Adrenal gland (tissue), 12 donors: Measurements from ENCODE around the gene HTR7. TPM values are rescaled to one million over a fixed set of nuclear protein-coding genes. Genes with fewer than 3 reads are reported as not detected.

ENCODE experiments used
- DNase-seq, 7 donors: peaks; one replicate each; pipeline ENCODE4 v3.0.0-alpha.2; 2019 to 2020
- H3K27ac ChIP-seq, 5 donors: fragments of 200-600 bp; sonication (generic) in 4 of 5; 1 replicate in 3 of 5; 2 replicates in 2 of 5; pipeline versions ENCODE4 v1.5.1 to v1.8.0; 2016 to 2020; ENCODE audit warnings: mild to moderate bottlenecking in 1 of 5
- H3K27me3 ChIP-seq: fragments of 200-600 bp; 2 replicates; pipeline ENCODE4 v1.8.0; 2021
- H3K36me3 ChIP-seq, 2 donors: fragments of 200-600 bp; replicated peaks in 1 of 2; 1 replicate in 1 of 2; 2 replicates in 1 of 2; pipeline versions ENCODE4 v1.5.1 to v1.8.0; 2018 to 2022
- H3K4me1 ChIP-seq, 2 donors: fragments of 200-600 bp; replicated peaks in 1 of 2; 1 replicate in 1 of 2; 2 replicates in 1 of 2; pipeline versions ENCODE4 v1.5.1 to v1.8.0; 2018 to 2021
- H3K4me3 ChIP-seq, 4 donors: fragments of 200-600 bp; sonication (generic) in 3 of 4; one replicate each; pipeline ENCODE4 v1.5.1; 2016 to 2018
- H3K9me3 ChIP-seq, 3 donors: fragments of 200-600 bp; sonication (generic) in 1 of 3; replicated peaks in 1 of 3; 1 replicate in 2 of 3; 2 replicates in 1 of 3; pipeline versions ENCODE4 v1.5.1 to v1.8.0; 2016 to 2021
- CTCF ChIP-seq, 6 experiments: fragments of 450-650 bp in 4 of 6; fragments of 200-600 bp in 2 of 6; sonication (generic) in 1 of 6; IDR thresholded peaks; 1 replicate in 5 of 6; 2 replicates in 1 of 6; pipeline versions ENCODE4 v1.5.1 to v1.8.0; 2016 to 2021; ENCODE audit warnings: antibody characterized with exemption in 6 of 6, mild to moderate bottlenecking in 2 of 6, moderate library complexity in 1 of 6
- POLR2A ChIP-seq, 2 donors: fragments of 450-650 bp; IDR thresholded peaks; one replicate each; pipeline ENCODE4 v1.6.1; 2017; ENCODE audit warnings: antibody characterized with exemption in 2 of 2, mild to moderate bottlenecking in 2 of 2, moderate library complexity in 1 of 2
- WGBS, 4 donors: extraction: QIAGEN DNeasy Blood & Tissue Kit in 2 of 4; methylation state at CpG; one replicate each; pipeline versions ENCODE4 v1.1.5 to v1.1.7; 2013 to 2017; 5-methylcytosine and 5-hydroxymethylcytosine counted together
- intact Hi-C, 2 donors: fragments of 100-400 bp; cut with DNase I; formaldehyde crosslinking; loops; one replicate each; pipeline versions ENCODE4 v1.14.1 to v1.15.0; 2022 to 2023
- polyA plus RNA-seq, 3 donors: library from polyadenylated mRNA; stranded (reverse); fragments of 200-250 nt in 2 of 3; fragments of 350-450 nt in 1 of 3; fragmentation: Illumina TruSeq in 1 of 3; extraction: RNeasy Lipid Tissue Mini Kit (QIAGEN cat#74804) in 1 of 3; gene quantifications; one replicate each; pipeline ENCODE4 v1.2.3, GENCODE V29; 2013 to 2014
- total RNA-seq, 9 donors: library from RNA; depleted of rRNA in 4 of 9; stranded (reverse); fragments of >200 nt in 4 of 9; fragments of 120-200 nt in 1 of 9; fragmentation: NEBNext Ultra II Directional in 1 of 9; extraction: Animal tissue kit (Norgen Biotek cat#: 25700) in 1 of 9; gene quantifications; one replicate each; pipeline versions ENCODE4 v1.1.0 to v1.2.4, GENCODE V29; 2013 to 2023
- donor health status: healthy with polysubstance abuse.
- donor health status: Bipolar disorder and iron deficiency.
- donor health status: DM: yes; HTN: yes; CAD: no.
- donor health status: DM: no; HTN: no; CAD: no.
- donor health status: DM: no; HTN: no; CAD: no.
- donor health status: DM: yes; HTN: yes; CAD: no.

HTR7 gene
- total and polyA plus RNA-seq, 12 donors: 0.03 to 0.50 (median 0.35) TPM; not detected in 1

- intact Hi-C loops: no loop called here
- WGBS, 4 donors: 94 to 99% (median 96%) methylated on average over 3 of the region's 3 CpGs
- no peak overlapping the region for H3K4me3 ChIP-seq
- H3K27ac ChIP-seq: no peak overlapping the region
- H3K9me3 ChIP-seq: no peaks in the 10 kb centered on the region
- H3K36me3 ChIP-seq: peaks cover 0 to 31% of the 10 kb centered on the region in 2 donors
- H3K4me1 ChIP-seq: no peaks in the 10 kb centered on the region
- no peak for DNase-seq
- TF ChIP-seq CTCF (IDR thresholded peaks at IDR 0.05) (no peak), POLR2A (IDR thresholded peaks at IDR 0.05) (no peak)
- H3K27me3 ChIP-seq: no peaks in the 10 kb centered on the region
Observed at GRCh38 chr10:90893190-90893589, 35.4 kb upstream of the HTR7 start.

GRCh38 chr10:90890347-90890746, 32.5 kb upstream of the HTR7 start:
- H3K36me3 ChIP-seq: peaks cover 0 to 57% of the 10 kb centered on the region in 2 donors

GRCh38 chr10:90889636-90890035, 31.8 kb upstream of the HTR7 start:
- H3K4me3 ChIP-seq: no peak overlapping the region
- H3K36me3 ChIP-seq: peaks cover 0 to 54% of the 10 kb centered on the region in 2 donors

More at GRCh38 chr10:90890347-90890746, 32.5 kb upstream of the HTR7 start:
- no peak for TF ChIP-seq POLR2A (IDR thresholded peaks at IDR 0.05)
- no peak for TF ChIP-seq CTCF (IDR thresholded peaks at IDR 0.05)
- H3K27me3 ChIP-seq: no peaks in the 10 kb centered on the region
- WGBS, 4 donors: 92 to 99% (median 96%) methylated on average over 2 of the region's 2 CpGs
- no peak for DNase-seq
- H3K4me3 ChIP-seq: no peak overlapping the region
- H3K4me1 ChIP-seq: no peaks in the 10 kb centered on the region
- intact Hi-C loops: no loop called here
- H3K27ac ChIP-seq: no peak overlapping the region
- H3K9me3 ChIP-seq: no peaks in the 10 kb centered on the region

GRCh38 chr10:90888387-90888786, 30.5 kb upstream of the HTR7 start:
- Histone ChIP-seq H3K4me3 (no peak overlapping the region), H3K4me1 (no peaks in the 10 kb centered on the region), H3K27me3 (no peaks in the 10 kb centered on the region), H3K36me3 (peaks cover 0 to 49% of the 10 kb centered on the region in 2 donors), H3K9me3 (no peaks in the 10 kb centered on the region), H3K27ac (no peak overlapping the region)
- TF ChIP-seq POLR2A (IDR thresholded peaks at IDR 0.05) (no peak), CTCF (IDR thresholded peaks at IDR 0.05) (no peak)
- WGBS, 4 donors: 91 to 99% (median 96%) methylated on average over 6 of the region's 6 CpGs
- intact Hi-C loops: no loop called here
- DNase-seq: no peak

More at GRCh38 chr10:90889636-90890035, 31.8 kb upstream of the HTR7 start:
- TF ChIP-seq CTCF (IDR thresholded peaks at IDR 0.05) (no peak), POLR2A (IDR thresholded peaks at IDR 0.05) (no peak)
- Histone ChIP-seq H3K27me3 (no peaks in the 10 kb centered on the region), H3K4me1 (no peaks in the 10 kb centered on the region), H3K27ac (no peak overlapping the region), H3K9me3 (no peaks in the 10 kb centered on the region)
- no peak for DNase-seq
- WGBS, 4 donors: 70 to 97% (median 85%) methylated on average over 1 of the region's 1 CpG
- intact Hi-C loops: no loop called here
